GM06990 (cell line): Measurements from ENCODE around the gene VAV2.

Experiments
- DNase-seq: peaks from one replicate; pipeline ENCODE4 v3.0.0-alpha.2; 2011; ENCODE audit not compliant: insufficient read length; ENCODE audit errors: extremely low read depth
- H3K27me3 ChIP-seq: replicated peaks from 2 replicates; pipeline ENCODE4 v1.6.0; 2011; ENCODE audit warnings: low read length; ENCODE audit not compliant: control insufficient read depth, insufficient read depth
- H3K36me3 ChIP-seq: 2 replicates; pipeline ENCODE4 v1.5.1; 2011; ENCODE audit warnings: low read length; ENCODE audit not compliant: control insufficient read depth, insufficient read depth
- H3K4me3 ChIP-seq: replicated peaks from 2 replicates; pipeline ENCODE4 v1.5.1; 2011; ENCODE audit warnings: low read depth, mild to moderate bottlenecking, control low read depth, low read length
- CTCF ChIP-seq: IDR thresholded peaks from 2 replicates; pipeline ENCODE4 v1.5.1; 2011; ENCODE audit warnings: low read length, control low read depth, mild to moderate bottlenecking, inconsistent platforms; ENCODE audit not compliant: insufficient read depth, poor library complexity, severe bottlenecking

The VAV2 gene

GRCh38 chr9:134032456-134033222 is 40.5 kb upstream of the VAV2 start:
- no peak for TF ChIP-seq CTCF
- Histone ChIP-seq H3K4me3 (no peak overlapping the region), H3K36me3 (peaks cover 26% of the 10 kb centered on the region), H3K27me3 (no peaks in the 10 kb centered on the region)
- no peak for DNase-seq

- no peak for TF ChIP-seq CTCF
- DNase-seq = no peak
- peaks cover 26% of the 10 kb centered on the region for H3K36me3 ChIP-seq
- no peak overlapping the region for H3K4me3 ChIP-seq
- H3K27me3 ChIP-seq = no peaks in the 10 kb centered on the region
Measured at GRCh38 chr9:134031783-134032182, 39.7 kb upstream of the VAV2 start.

- no peaks in the 10 kb centered on the region for H3K27me3 ChIP-seq
- no peak overlapping the region for H3K4me3 ChIP-seq
- peaks cover 24% of the 10 kb centered on the region for H3K36me3 ChIP-seq
- DNase-seq = no peak
- no peak for TF ChIP-seq CTCF
Measured at GRCh38 chr9:134030821-134031470, 38.8 kb upstream of the VAV2 start.

- no peak overlapping the region for H3K4me3 ChIP-seq
- no peaks in the 10 kb centered on the region for H3K27me3 ChIP-seq
- no peak for DNase-seq
- TF ChIP-seq CTCF = no peak
- peaks cover 15% of the 10 kb centered on the region for H3K36me3 ChIP-seq
Measured at GRCh38 chr9:134029248-134030226, 37.4 kb upstream of the VAV2 start.

- H3K4me3 ChIP-seq = no peak overlapping the region
- peaks cover 11% of the 10 kb centered on the region for H3K36me3 ChIP-seq
- no peak for DNase-seq
- H3K27me3 ChIP-seq = no peaks in the 10 kb centered on the region
- no peak for TF ChIP-seq CTCF
Measured at GRCh38 chr9:134028575-134029247, 36.6 kb upstream of the VAV2 start.
